ENCODE measurements around the gene CFAP45. TPM values are rescaled to one million over a fixed set of nuclear protein-coding genes. Genes with fewer than 3 reads are reported as not detected.

The CFAP45 gene
- polyA plus RNA-seq, 2 of the 4 experiments (the other 2 are of a cell fraction), result 0.67 to 0.89 TPM

DNA sequence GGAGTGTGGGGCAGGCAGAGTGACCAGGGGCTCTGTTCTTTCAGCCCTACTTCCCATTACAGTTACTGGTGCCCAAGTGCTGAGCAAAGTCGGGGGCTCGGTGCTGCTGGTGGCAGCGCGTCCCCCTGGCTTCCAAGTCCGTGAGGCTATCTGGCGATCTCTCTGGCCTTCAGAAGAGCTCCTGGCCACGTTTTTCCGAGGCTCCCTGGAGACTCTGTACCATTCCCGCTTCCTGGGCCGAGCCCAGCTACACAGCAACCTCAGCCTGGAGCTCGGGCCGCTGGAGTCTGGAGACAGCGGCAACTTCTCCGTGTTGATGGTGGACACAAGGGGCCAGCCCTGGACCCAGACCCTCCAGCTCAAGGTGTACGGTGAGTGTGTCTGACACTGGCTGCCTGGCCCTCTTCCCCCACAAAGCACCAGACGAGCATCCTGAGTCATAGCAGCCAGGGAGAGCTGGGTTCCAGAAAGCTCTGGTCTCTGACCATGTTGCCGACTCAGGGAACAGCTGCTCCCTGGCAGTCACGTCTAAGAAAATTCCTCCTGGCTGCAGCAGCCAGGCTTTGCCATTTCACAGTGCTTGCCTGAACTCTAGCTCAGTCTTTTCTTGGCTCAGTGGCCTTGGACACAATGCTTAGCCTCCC, 70.0 kb downstream of the CFAP45 start:
- no peak for DNase-seq (ENCODE audit: low read depth in 1 of 2, low spot score in 1 of 2)
- Histone ChIP-seq H3K4me3 (no peak overlapping the region), H3K27ac (no peak overlapping the region), H3K4me2 (no peak overlapping the region), H3K9me3 (no peaks in the 10 kb centered on the region), H3K4me1 (no peaks in the 10 kb centered on the region)
- TF ChIP-seq FOSB (CRISPR knock-in tag; IDR thresholded peaks at IDR 0.05), result no peak
- no peak for TF ChIP-seq HDAC2 (IDR thresholded peaks at IDR 0.05)
- TF ChIP-seq MAZ (IDR thresholded peaks at IDR 0.05; ENCODE audit: borderline replicate concordance, low read depth, low read length), result no peak
- TF ChIP-seq FOXS1 (CRISPR knock-in tag; IDR thresholded peaks at IDR 0.05), result no peak
- TF ChIP-seq ZC3H11A (IDR thresholded peaks at IDR 0.05), result no peak
- no peak for TF ChIP-seq KDM5A (IDR thresholded peaks at IDR 0.05)
- no peak for TF ChIP-seq CHD2 (IDR thresholded peaks at IDR 0.05; ENCODE audit: low read length, partially characterized antibody)
- TF ChIP-seq, protein P1, sequence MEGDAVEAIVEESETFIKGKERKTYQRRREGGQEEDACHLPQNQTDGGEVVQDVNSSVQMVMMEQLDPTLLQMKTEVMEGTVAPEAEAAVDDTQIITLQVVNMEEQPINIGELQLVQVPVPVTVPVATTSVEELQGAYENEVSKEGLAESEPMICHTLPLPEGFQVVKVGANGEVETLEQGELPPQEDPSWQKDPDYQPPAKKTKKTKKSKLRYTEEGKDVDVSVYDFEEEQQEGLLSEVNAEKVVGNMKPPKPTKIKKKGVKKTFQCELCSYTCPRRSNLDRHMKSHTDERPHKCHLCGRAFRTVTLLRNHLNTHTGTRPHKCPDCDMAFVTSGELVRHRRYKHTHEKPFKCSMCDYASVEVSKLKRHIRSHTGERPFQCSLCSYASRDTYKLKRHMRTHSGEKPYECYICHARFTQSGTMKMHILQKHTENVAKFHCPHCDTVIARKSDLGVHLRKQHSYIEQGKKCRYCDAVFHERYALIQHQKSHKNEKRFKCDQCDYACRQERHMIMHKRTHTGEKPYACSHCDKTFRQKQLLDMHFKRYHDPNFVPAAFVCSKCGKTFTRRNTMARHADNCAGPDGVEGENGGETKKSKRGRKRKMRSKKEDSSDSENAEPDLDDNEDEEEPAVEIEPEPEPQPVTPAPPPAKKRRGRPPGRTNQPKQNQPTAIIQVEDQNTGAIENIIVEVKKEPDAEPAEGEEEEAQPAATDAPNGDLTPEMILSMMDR (IDR thresholded peaks at IDR 0.05), result no peak
- ATAC-seq, result no peak; a peak in 1 of 6 replicates
- CTCF ChIA-PET, result interaction anchor here (0.7 to 8.9 kb wide), 14 partner anchors 10 to 670 kb away, joined by 3 to 55 read pairs (median 3); no protein-coding TSS in a partner anchor
- 73% methylated on average over 13 of the region's 18 CpGs for WGBS (ENCODE audit: missing lambda C conversion rate)
- FAIRE-seq, result no peak
- POLR2A ChIA-PET, result no interaction called here

DNA sequence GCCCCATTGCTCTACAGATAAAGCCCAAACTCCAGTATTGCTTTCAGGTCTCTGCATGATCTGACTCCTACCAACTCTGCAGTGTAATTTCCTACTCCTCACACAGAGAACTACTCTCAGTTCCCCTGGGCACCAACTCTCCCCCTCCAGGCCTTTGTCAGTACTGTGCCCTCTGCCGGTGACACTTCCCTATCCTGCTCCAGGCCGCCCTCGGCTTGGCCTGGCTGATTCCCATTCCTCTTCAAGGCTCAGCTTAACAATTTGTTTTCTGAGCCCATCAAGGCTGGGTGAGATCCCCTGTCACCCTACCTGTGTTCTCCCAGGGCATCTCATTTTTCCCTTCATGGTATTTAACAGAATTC, 70.7 kb downstream of the CFAP45 start:
- TF ChIP-seq KDM5A (IDR thresholded peaks at IDR 0.05) (no peak), ZFP36 (IDR thresholded peaks at IDR 0.05; ENCODE audit: borderline replicate concordance, partially characterized antibody) (no peak), CEBPB (IDR thresholded peaks at IDR 0.05) (no peak), RAD21 (conservative IDR thresholded peaks at IDR 0.05 in 1 of 2, IDR thresholded peaks at IDR 0.05 in 1 of 2) (peak in 1 of 2 experiments; percentile 17; a peak in 1 of 5 replicates), RARB (CRISPR knock-in tag; IDR thresholded peaks at IDR 0.05) (no peak)
- TF ChIP-seq, protein P2, sequence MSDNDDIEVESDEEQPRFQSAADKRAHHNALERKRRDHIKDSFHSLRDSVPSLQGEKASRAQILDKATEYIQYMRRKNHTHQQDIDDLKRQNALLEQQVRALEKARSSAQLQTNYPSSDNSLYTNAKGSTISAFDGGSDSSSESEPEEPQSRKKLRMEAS (IDR thresholded peaks at IDR 0.05), result no peak
- TF ChIP-seq, protein P3, sequence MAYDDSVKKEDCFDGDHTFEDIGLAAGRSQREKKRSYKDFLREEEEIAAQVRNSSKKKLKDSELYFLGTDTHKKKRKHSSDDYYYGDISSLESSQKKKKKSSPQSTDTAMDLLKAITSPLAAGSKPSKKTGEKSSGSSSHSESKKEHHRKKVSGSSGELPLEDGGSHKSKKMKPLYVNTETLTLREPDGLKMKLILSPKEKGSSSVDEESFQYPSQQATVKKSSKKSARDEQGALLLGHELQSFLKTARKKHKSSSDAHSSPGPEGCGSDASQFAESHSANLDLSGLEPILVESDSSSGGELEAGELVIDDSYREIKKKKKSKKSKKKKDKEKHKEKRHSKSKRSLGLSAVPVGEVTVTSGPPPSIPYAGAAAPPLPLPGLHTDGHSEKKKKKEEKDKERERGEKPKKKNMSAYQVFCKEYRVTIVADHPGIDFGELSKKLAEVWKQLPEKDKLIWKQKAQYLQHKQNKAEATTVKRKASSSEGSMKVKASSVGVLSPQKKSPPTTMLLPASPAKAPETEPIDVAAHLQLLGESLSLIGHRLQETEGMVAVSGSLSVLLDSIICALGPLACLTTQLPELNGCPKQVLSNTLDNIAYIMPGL (CRISPR knock-in tag; IDR thresholded peaks at IDR 0.05; ENCODE audit: borderline replicate concordance), result no peak
- Histone ChIP-seq H3K4me1 (no peaks in the 10 kb centered on the region), H3K4me3 (no peak overlapping the region), H3K4me2 (no peak overlapping the region), H3K9me3 (no peaks in the 10 kb centered on the region), H3K27ac (no peak overlapping the region)
- ATAC-seq, result peak; percentile 85 to 95
- WGBS (ENCODE audit: missing lambda C conversion rate), result 58% methylated on average over 3 of the region's 3 CpGs
- peak; percentile 22 to 43 for DNase-seq (ENCODE audit: low read depth in 1 of 2, low spot score in 1 of 2)
- no peak for FAIRE-seq
- CTCF ChIA-PET, result interaction anchor here (0.7 to 8.9 kb wide), 13 partner anchors 10 to 669 kb away, joined by 3 to 55 read pairs (median 3); no protein-coding TSS in a partner anchor
- POLR2A ChIA-PET, result no interaction called here

DNA sequence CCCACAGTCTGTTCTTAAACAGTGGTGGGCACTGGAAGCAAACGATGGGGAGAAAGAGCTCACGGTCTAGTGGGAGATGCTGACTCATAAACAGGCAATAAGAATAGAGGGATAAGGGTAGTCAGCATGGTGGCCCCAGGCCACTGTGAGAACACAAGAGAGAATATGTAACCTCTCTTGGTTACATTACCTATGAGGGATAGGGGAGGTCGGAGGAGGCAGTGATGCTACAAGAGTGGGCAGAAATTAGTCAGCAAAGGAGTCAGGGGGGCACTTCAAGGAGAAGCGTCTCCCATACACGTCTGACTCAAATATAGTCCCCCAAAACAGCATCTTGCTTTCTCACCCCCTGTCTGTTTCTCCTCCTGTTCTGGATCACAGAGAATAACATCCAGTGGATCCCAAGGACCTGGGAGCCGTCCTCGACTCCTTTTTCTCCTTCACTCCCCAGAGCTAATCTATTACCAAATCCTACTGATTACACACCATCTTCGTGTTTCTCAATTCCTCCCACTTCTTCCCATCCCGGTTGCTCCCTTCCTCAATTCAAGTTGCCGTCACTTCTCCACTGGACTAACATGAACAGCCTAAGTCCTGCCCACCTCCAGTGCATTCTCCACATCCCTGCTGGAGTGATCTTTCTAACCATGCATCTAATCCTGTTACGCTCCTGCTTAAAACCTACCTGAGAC, 71.2 kb downstream of the CFAP45 start:
- Histone ChIP-seq H3K4me3 (no peak overlapping the region), H3K4me2 (no peak overlapping the region), H3K4me1 (no peaks in the 10 kb centered on the region), H3K27ac (no peak overlapping the region), H3K9me3 (no peaks in the 10 kb centered on the region)
- ChIA-PET POLR2A (no interaction called here), CTCF (interaction anchor here (1.0 to 8.9 kb wide), 7 partner anchors 9 to 178 kb away, joined by 3 to 55 read pairs (median 5); no protein-coding TSS in a partner anchor)
- TF ChIP-seq, protein P4, sequence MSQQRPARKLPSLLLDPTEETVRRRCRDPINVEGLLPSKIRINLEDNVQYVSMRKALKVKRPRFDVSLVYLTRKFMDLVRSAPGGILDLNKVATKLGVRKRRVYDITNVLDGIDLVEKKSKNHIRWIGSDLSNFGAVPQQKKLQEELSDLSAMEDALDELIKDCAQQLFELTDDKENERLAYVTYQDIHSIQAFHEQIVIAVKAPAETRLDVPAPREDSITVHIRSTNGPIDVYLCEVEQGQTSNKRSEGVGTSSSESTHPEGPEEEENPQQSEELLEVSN (IDR thresholded peaks at IDR 0.05; ENCODE audit: borderline replicate concordance, low read depth), result no peak
- TF ChIP-seq RFX5 (IDR thresholded peaks at IDR 0.05) (no peak), ESRRA (IDR thresholded peaks at IDR 0.05; ENCODE audit: borderline replicate concordance, low read length) (no peak), POLR2A (IDR thresholded peaks at IDR 0.05; ENCODE audit: low read length) (no peak), NFE2L2 (conservative IDR thresholded peaks at IDR 0.05; ENCODE audit: low read length) (no peak), CHD4 (IDR thresholded peaks at IDR 0.05; ENCODE audit: borderline replicate concordance) (no peak)
- 83% methylated on average over 11 of the region's 11 CpGs for WGBS (ENCODE audit: missing lambda C conversion rate)
- ATAC-seq (peak in 1 of 2 experiments; percentile 44; a peak in 3 of 6 replicates), FAIRE-seq (no peak), DNase-seq (ENCODE audit: low read depth in 1 of 2, low spot score in 1 of 2) (no peak)
